Retina (tissue), 1 donor: Measurements from ENCODE around the gene MPP2.
"Not testable (repeated sequence)": the region's sequence is repeated elsewhere in the genome, so short reads cannot be mapped to it uniquely, and the experiment has no call there.

Source experiments
- DNase-seq: peaks from one replicate; pipeline ENCODE4 v3.0.0-alpha.2; 2016

The MPP2 gene

DNA sequence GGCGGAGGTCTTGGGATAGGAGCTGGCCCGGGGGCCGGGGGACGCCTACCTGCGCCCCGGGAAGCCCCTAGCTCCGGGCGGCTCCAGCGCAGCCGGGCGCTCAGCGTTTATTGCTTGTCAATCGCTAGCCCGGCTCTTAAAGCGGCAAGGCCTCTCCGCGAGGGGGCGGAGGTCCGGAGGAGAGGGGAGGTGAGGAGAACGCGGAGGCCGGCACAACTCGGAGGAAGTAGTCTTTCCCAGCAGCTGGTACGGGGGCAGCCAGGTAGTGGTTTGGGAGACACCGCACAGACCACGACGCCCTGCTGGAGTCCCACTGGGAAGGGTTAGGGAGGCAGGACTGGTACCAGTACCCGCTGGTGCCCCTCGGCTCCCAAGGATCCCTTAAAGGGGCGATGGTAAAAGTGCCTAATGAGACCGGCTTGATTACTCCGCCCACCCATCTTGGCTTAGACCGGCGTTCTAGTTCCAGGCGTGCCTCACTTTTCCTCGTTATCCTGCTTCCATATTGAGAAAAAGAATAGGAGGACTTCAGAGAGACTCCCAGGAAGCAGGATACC lies at the start of gene MPP2:
Gene MPP2, minus strand, starts transcription at position 112 of the 557 bp plus-strand sequence. CDS start 3,076 bp downstream, outside the sequence.
- DNase-seq, result peak; percentile 98

DNA sequence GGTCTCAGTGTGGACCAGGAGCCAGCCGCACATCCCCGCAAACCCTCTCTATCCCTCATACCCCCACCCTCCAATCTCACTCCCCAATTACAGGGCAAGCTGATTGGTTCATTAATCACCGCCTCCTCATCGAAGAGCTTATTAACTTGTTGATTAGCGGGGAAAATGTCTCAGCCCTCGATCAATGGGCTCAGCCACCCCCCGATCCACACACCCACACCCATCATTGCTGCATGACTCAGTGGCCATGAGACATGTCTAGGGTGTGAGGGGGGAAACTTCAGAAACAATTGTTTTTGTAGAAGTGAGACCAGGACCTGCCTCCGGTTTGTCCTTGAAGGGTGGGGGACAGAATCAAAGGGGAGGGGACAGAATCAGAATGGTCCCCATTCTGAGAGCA lies 48.9 kb upstream of the MPP2 start:
- DNase-seq, result no peak

GRCh38 chr17:43953746-43954145 lies 46.4 kb upstream of the MPP2 start, which contains the start of gene PYY:
Gene PYY (minus strand): TSS chr17:43953940. CDS start chr17:43953483, 457 bp downstream.
- DNase-seq, result no peak

GRCh38 chr17:43952724-43953666 lies 45.7 kb upstream of the MPP2 start:
- peak; percentile 78 for DNase-seq

DNA sequence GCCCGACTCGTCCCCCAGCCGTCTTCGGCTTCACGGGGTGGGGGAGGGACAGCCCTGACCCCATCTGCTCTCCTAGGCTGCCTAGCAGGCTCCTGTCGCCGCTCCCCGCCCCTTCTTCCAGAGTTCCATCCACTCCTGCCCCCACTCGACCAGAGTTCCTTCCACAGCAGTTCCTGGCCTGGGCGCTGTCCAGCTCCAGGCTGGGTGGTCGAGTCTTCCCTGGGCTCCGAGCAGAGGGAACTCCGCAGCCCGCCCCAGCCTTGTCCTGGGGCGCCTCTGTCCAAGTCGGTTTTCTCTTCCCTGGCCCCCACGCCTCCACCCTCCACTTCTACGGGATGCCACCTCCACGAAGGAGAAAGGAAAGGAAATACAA lies 45.0 kb upstream of the MPP2 start:
- no peak for DNase-seq

GRCh38 chr17:43951750-43952149 lies 44.4 kb upstream of the MPP2 start:
- DNase-seq, result no peak

DNA sequence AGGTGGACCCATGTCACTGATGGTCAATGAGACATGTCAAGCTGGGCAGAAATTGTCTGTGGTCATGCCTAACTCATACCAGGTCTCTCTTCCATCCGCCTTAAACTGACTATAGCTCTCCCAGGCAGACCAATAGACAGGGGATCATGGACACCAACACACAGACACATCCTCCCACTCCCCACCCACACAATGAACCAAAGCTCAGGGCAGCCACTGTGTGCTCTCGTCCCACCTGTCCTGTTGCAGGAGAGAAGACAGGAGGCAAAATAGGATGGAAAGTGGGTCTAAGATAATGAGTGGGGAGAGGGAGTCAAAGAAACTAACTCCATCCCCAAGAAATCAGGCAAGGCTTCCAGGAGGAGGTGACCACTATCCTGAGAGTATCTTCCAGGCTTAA lies 43.2 kb upstream of the MPP2 start:
- no peak for DNase-seq

GRCh38 chr17:43949781-43950180 lies 42.4 kb upstream of the MPP2 start:
- DNase-seq, result no peak

DNA sequence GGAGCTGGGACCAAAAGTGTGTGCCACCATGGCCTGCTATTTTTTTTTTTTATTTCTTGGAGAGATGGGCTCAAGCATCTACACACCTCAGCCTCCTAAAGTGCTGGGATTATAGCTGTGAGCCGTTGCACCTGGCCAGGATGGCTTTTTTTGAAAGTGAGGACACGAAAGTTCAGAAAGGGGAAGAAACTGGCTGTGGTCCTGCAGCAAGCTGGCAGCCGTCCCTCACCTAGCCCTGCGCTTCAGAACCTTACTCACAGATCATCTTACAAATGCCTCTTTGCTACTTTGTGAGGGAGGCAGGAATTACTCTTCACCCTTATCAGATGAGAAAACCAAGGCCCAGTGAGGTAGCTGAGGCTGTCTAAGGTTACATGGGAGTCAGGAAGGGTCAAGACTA lies 39.4 kb upstream of the MPP2 start:
- no peak for DNase-seq

GRCh38 chr17:43945074-43945829 lies 37.9 kb upstream of the MPP2 start:
- DNase-seq, result no peak

DNA sequence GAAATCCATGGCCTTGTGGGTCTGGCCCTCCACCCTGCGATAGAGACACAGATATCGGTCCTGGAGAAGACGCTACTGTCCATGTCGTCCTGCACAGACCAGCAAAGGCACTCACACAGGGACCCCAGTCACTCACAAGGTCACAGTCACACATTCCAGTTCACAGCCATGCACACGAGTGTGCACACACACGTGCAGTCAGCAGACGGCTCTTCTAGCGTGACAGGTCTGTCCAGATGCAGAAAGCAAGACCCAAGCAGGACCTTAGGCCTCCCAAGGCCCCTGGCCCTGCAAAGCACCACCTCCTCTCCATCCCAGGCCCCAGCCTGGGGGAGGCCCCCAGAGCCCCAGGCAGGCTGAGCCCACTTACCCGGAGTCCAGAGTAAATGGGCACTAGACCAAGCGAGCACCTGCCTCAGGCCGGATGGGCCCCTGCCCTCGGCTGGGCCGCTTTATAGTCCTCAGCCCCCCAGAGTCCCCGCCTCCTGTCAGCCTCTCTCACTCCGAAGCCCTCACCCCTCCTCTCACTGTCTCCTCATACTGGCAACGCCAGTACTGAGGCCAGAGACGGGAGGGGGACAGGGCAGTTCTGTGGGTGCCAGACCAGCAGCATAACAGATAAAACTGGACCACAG lies 34.8 kb upstream of the MPP2 start, which contains the start of gene PPY:
Gene PPY, minus strand, starts transcription at position 426 of the 635 bp plus-strand sequence. CDS start 822 bp downstream, outside the sequence.
- no peak for DNase-seq

DNA sequence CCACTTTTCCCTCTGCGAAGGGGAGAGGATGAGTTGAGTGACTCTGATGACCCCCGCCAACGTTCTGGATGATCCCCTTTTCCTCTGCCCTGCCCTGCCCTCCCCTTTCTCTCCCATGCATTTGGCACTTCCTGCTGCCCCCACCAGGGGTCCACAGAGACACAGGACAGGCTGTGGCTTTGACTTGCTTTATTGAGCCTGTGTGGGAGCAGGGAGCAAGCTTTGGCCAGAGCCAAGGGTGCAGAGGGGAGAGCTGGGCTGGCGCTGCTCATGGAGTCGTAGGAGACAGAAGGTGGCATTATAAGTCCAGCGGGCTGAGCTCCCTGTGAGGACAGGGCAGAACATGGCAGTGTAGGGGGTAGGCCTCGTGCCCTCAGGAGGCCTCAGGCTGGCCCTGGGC lies 33.3 kb upstream of the MPP2 start:
- peak; percentile 66 for DNase-seq

- DNase-seq, result no peak
Observed at GRCh38 chr17:43939886-43940285, 32.5 kb upstream of the MPP2 start.

GRCh38 chr17:43939452-43939851 lies 32.1 kb upstream of the MPP2 start:
- DNase-seq, result not testable (repeated sequence)

GRCh38 chr17:43938838-43939182 lies 31.5 kb upstream of the MPP2 start:
- no peak for DNase-seq

GRCh38 chr17:43936434-43936833 lies 29.1 kb upstream of the MPP2 start:
- DNase-seq, result no peak

DNA sequence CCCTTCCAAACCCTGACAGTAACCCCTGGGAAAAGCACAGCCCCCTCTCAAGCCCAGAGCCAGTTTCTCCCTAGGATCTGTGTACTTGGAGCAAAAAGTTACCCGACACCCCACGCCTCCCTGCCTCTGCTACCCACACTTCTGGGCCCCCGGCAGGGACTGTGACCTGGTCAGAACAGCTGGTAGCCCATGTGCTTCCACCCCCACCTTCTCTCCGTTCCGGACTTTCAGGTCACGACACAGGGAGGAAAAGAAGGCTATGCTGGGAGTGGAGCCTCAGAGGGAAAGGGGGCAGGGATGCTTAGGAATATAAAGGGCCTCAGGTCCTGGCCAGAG lies 28.6 kb upstream of the MPP2 start:
- no peak for DNase-seq

DNA sequence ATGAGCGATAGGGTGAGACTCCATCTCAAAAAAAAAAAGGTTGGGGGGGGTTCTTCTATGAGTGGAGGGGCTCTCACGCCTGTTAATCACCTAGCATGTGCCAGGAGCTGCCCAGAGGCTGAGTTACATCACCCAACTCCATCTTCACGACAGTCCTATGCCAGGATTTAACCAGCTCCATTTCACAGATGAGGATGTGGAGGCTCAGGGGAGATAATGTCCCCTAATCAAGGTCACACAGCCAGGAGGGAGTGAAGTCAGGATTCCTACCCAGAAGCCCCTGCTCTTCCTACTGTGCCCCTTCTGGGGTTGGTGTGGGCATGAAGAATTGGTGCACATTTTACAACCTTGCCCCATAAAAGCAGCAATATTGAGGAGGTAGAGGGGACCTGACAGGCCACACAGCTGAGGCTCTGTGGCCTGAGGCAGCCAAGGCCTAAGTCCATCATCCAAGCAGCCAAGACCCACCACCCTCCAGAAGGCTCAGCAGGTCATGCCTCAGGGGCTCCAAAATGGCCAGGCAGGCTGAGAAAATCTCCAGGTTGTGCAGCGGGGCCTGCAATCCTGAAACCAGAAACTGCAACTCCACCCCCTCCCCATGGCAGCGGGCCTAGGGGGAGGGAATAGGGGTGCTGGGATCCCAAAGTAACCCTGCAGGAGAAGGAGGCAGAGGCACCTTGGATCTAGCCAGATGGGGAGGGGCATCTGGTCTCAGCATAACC lies 28.0 kb upstream of the MPP2 start:
- no peak for DNase-seq

DNA sequence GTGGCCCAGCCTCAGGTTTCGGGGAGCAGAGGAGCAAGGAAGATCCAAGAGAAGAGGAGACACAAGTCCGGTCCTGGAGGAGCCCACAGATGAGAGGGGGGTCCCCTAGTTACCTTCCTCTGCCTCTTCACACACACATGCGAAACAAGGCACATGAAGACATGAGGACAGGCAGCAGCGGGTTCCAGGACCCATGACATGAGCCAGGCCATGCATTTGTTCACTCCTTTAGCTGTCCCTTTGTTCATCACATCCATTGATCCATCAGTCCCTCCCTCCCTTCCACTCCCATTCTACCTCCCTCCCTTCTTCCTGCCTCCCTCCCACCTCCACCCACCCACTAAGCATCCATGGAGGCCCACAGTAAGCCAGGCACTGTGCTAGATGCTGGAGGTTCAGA lies 25.6 kb upstream of the MPP2 start:
- no peak for DNase-seq

GRCh38 chr17:43932357-43932756 lies 25.0 kb upstream of the MPP2 start:
- DNase-seq, result no peak

DNA sequence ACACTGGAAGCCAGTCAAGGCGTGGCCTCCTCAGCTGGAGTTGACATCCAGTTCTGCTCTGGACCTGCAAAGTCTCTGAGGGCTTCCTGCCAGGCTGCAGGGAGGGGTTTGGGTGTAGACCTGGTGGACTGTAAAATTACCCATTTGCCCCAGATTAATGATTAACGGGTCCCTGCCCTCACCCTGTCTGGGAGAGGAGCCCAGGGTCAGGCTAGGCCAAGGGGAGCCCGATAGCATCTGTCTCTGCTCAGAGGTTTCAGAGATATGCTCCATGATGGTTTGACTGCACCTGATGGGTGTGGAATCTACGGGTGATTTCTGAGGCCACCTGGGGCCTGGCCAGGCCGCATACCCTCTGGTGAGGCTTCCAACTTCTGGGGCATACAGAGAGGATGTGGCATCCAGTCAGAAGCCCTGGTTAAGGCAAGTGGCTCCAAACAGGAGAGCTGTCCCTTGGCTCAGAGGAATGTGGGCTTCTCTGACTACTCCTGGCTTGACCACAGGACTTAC lies 23.8 kb upstream of the MPP2 start:
- DNase-seq, result no peak

DNA sequence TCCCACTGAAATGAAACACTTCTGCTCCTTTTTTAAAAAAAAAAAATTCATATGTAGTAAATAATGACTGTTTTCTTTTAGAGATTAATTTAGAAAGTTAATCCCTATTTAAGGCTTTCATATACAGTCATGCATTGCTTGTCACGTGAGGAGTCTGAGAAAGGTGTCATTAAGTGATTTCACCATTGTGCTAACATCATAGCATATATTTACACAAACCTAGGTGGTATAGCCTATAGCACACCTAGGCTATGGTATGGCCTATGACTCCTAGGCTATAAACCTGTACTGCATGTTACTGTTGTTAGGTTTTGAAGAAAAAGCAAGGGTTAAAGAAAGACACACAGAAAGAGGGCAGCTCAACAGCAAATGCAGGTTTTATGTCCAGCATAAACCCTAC lies 21.3 kb upstream of the MPP2 start:
- no peak for DNase-seq
